H1 (cell line): Measurements from ENCODE around the gene AQP2. TPM values are rescaled to one million over a fixed set of nuclear protein-coding genes. Genes with fewer than 3 reads are reported as not detected.

Source experiments
- CTCF ChIA-PET: fragments of 300-600 bp; sonication (Branson Sonifier 250); formaldehyde crosslinking; loops from one replicate; lab custom pipeline; 2021; ENCODE audit not compliant: partially characterized antibody; lab: Charles Lee
- POLR2A ChIA-PET: fragments of 300-600 bp; sonication (Branson Sonifier 250); formaldehyde crosslinking; loops from one replicate; lab custom pipeline; 2021; ENCODE audit warnings: inconsistent platforms; ENCODE audit not compliant: partially characterized antibody; lab: Charles Lee
- DNase-seq, 2 experiments: peaks; one replicate each; pipeline versions ENCODE4 v3.0.0 to v3.0.0-alpha.2; 2010 to 2022; ENCODE audit warnings: low spot score in 2 of 2, low read depth in 1 of 2, mixed read lengths in 1 of 2
- FAIRE-seq: peaks from 2 replicates; lab custom pipeline; 2011; peaks lifted over from hg19 to GRCh38; lab: Jason Lieb, UNC
- H2AFZ ChIP-seq: 2 replicates; pipeline ENCODE4 v1.8.1; 2012; ENCODE audit warnings: low read length, inconsistent platforms
- H2AK5ac ChIP-seq: 2 replicates; pipeline ENCODE4 v1.6.1; 2013; ENCODE audit warnings: low read depth, low read length
- H2BK120ac ChIP-seq: replicated peaks from 2 replicates; pipeline ENCODE3; 2013; ENCODE audit warnings: low read depth, low read length, inconsistent platforms
- H2BK12ac ChIP-seq: 2 replicates; pipeline ENCODE4 v1.6.1; 2013; ENCODE audit warnings: low read depth, low read length
- H2BK15ac ChIP-seq: 2 replicates; pipeline ENCODE4 v1.6.1; 2013; ENCODE audit warnings: low read length
- H2BK20ac ChIP-seq: 2 replicates; pipeline ENCODE4 v1.6.1; 2013; ENCODE audit warnings: low read length
- H2BK5ac ChIP-seq: 2 replicates; pipeline ENCODE4 v1.6.1; 2013; ENCODE audit warnings: low read depth, low read length
- H3K14ac ChIP-seq: 2 replicates; pipeline ENCODE4 v1.6.1; 2013; ENCODE audit warnings: inconsistent platforms; ENCODE audit not compliant: insufficient read length
- H3K18ac ChIP-seq: 2 replicates; pipeline ENCODE4 v1.6.1; 2013; ENCODE audit warnings: low read length; ENCODE audit errors: extremely low read depth
- H3K23ac ChIP-seq: 2 replicates; pipeline ENCODE4 v1.6.1; 2013; ENCODE audit warnings: inconsistent platforms; ENCODE audit not compliant: insufficient read length
- H3K23me2 ChIP-seq: 2 replicates; pipeline ENCODE4 v1.6.1; 2013; ENCODE audit warnings: low read depth, low read length
- H3K27ac ChIP-seq: 2 replicates; pipeline ENCODE4 v1.6.1; 2011; ENCODE audit warnings: low read depth, low read length, inconsistent platforms
- H3K27me3 ChIP-seq, 4 experiments: replicated peaks in 1 of 4; 1 replicate in 1 of 4; 2 replicates in 3 of 4; pipeline versions ENCODE4 v1.6.1 to v1.8.1; 2011 to 2013; ENCODE audit warnings: low read length in 3 of 4, mild to moderate bottlenecking in 3 of 4, inconsistent platforms in 2 of 4, mixed read lengths in 2 of 4, moderate library complexity in 1 of 4; ENCODE audit not compliant: control insufficient read depth in 3 of 4, insufficient read depth in 3 of 4; ENCODE audit errors: extremely low read depth in 1 of 4
- H3K36me3 ChIP-seq, 4 experiments: 2 replicates each; pipeline versions ENCODE4 v1.6.1 to v1.8.1; 2011 to 2013; ENCODE audit warnings: mild to moderate bottlenecking in 4 of 4, low read length in 3 of 4, moderate library complexity in 2 of 4, control low read depth in 1 of 4, inconsistent platforms in 1 of 4; ENCODE audit not compliant: insufficient read depth in 4 of 4, control insufficient read depth in 2 of 4
- H3K4ac ChIP-seq: replicated peaks from 2 replicates; pipeline ENCODE3; 2013; ENCODE audit warnings: low read length, low read depth, mixed read lengths, inconsistent platforms; ENCODE audit not compliant: insufficient read length
- H3K4me1 ChIP-seq, 4 experiments: replicated peaks in 1 of 4; 1 replicate in 1 of 4; 2 replicates in 3 of 4; pipeline versions ENCODE4 v1.6.1 to v1.8.1; 2011 to 2013; ENCODE audit warnings: low read length in 3 of 4, inconsistent platforms in 2 of 4, mixed read lengths in 1 of 4; ENCODE audit not compliant: insufficient read depth in 4 of 4, control insufficient read depth in 3 of 4
- H3K4me2 ChIP-seq, 2 experiments: 2 replicates each; pipeline versions ENCODE4 v1.6.1 to v1.8.1; 2011 to 2013; ENCODE audit warnings: low read depth in 2 of 2, low read length in 2 of 2, control low read depth in 1 of 2, inconsistent platforms in 1 of 2, mild to moderate bottlenecking in 1 of 2; ENCODE audit not compliant: insufficient read depth in 1 of 2
- H3K4me3 ChIP-seq, 4 experiments: fragments of 200-600, 300-600 bp in 1 of 4; sonication (generic), shearing (Covaris generic), sonication (Bioruptor Twin) in 1 of 4; 2 replicates each; pipeline versions ENCODE4 v1.5.1 to v1.8.1; 2011 to 2016; ENCODE audit warnings: low read length in 4 of 4, low read depth in 3 of 4, control low read depth in 2 of 4, inconsistent platforms in 2 of 4, mild to moderate bottlenecking in 2 of 4, mixed read lengths in 1 of 4, moderate library complexity in 1 of 4; ENCODE audit not compliant: insufficient read depth in 2 of 4; ENCODE audit errors: extremely low read depth in 1 of 4
- H3K56ac ChIP-seq: replicated peaks from 2 replicates; pipeline ENCODE3; 2013; ENCODE audit warnings: low read depth, mild to moderate bottlenecking, mixed read lengths, low read length, inconsistent platforms; ENCODE audit not compliant: insufficient read length
- H3K79me1 ChIP-seq: 2 replicates; pipeline ENCODE4 v1.6.1; 2013; ENCODE audit warnings: low read depth, low read length, control low read depth
- H3K79me2 ChIP-seq, 2 experiments: 2 replicates each; pipeline versions ENCODE4 v1.6.1 to v1.8.1; 2012 to 2013; ENCODE audit warnings: low read length in 2 of 2, mild to moderate bottlenecking in 2 of 2, inconsistent platforms in 1 of 2; ENCODE audit not compliant: insufficient read depth in 2 of 2, control insufficient read depth in 1 of 2
- H3K9ac ChIP-seq, 4 experiments: replicated peaks in 1 of 4; 1 replicate in 1 of 4; 2 replicates in 3 of 4; pipeline versions ENCODE4 v1.6.1 to v1.8.1; 2011 to 2013; ENCODE audit warnings: low read depth in 3 of 4, low read length in 3 of 4, control low read depth in 2 of 4, mild to moderate bottlenecking in 2 of 4, moderate library complexity in 2 of 4, inconsistent platforms in 1 of 4; ENCODE audit errors: extremely low read depth in 1 of 4
- H3K9me3 ChIP-seq, 2 experiments: 2 replicates each; pipeline versions ENCODE4 v1.6.1 to v1.8.1; 2012 to 2013; ENCODE audit warnings: mild to moderate bottlenecking in 2 of 2, moderate library complexity in 2 of 2, control low read depth in 1 of 2, inconsistent platforms in 1 of 2, low read depth in 1 of 2, low read length in 1 of 2, mixed read lengths in 1 of 2; ENCODE audit not compliant: insufficient read depth in 2 of 2
- H4K20me1 ChIP-seq, 2 experiments: replicated peaks in 1 of 2; 2 replicates each; pipeline versions ENCODE3 to v1.8.1; 2011 to 2013; ENCODE audit warnings: inconsistent platforms in 2 of 2, low read length in 2 of 2, mild to moderate bottlenecking in 1 of 2; ENCODE audit not compliant: insufficient read depth in 2 of 2, control insufficient read depth in 1 of 2
- H4K5ac ChIP-seq: 2 replicates; pipeline ENCODE4 v1.6.1; 2013; ENCODE audit warnings: low read length, low read depth, mixed read lengths, inconsistent platforms; ENCODE audit not compliant: insufficient read length
- H4K8ac ChIP-seq: 2 replicates; pipeline ENCODE4 v1.8.0; 2013; ENCODE audit warnings: mild to moderate bottlenecking, moderate library complexity, low read length, inconsistent platforms; ENCODE audit not compliant: insufficient read depth; ENCODE audit errors: extremely low read depth
- H4K91ac ChIP-seq: replicated peaks from 2 replicates; pipeline ENCODE3; 2013; ENCODE audit warnings: low read length, mixed read lengths, inconsistent platforms; ENCODE audit not compliant: insufficient read length
- CREB1 ChIP-seq: IDR thresholded peaks from 2 replicates; pipeline ENCODE4 v1.6.1; 2012; ENCODE audit warnings: inconsistent platforms
- WGBS, 2 experiments: shearing (Covaris generic) in 1 of 2; methylation state at CpG; one replicate each; pipeline versions ENCODE4 v1.1.6 to v1.1.7; 2013 to 2015; ENCODE audit warnings: low lambda C conversion rate in 2 of 2, mixed read lengths in 2 of 2, inconsistent platforms in 1 of 2, low coverage in 1 of 2, missing lambda C conversion rate in 1 of 2; ENCODE audit not compliant: insufficient replicate concordance in 2 of 2, insufficient coverage in 1 of 2, insufficient read length in 1 of 2; ENCODE audit errors: extremely low coverage in 1 of 2, missing lambda C conversion rate in 1 of 2; 5-methylcytosine and 5-hydroxymethylcytosine counted together
- polyA plus RNA-seq, 7 experiments: library from polyadenylated mRNA; depleted of rRNA in 3 of 7; stranded (reverse) in 5 of 7; unstranded in 2 of 7; fragments of >200 nt in 5 of 7; fragments of 200-250 nt in 2 of 7; gene quantifications; 1 replicate in 5 of 7; 2 replicates in 1 of 7; 4 replicates in 1 of 7; pipeline versions ENCODE4 v1.2.1 to v1.2.3, GENCODE V29; 2011 to 2013; ENCODE audit warnings: missing spikeins in 2 of 7, mixed read lengths in 2 of 7
- total RNA-seq: library from RNA; stranded (reverse); fragmentation: NEBNext Ultra II Directional; extraction: Animal tissue kit (Norgen Biotek cat#: 25700); gene quantifications from 2 replicates; pipeline ENCODE4 v1.2.1, GENCODE V29; 2021

AQP2 gene
- total and polyA plus RNA-seq, 2 of the 8 experiments (the other 6 are each of a cell fraction or from before 2014, with no cell fraction given) = not detected

DNA sequence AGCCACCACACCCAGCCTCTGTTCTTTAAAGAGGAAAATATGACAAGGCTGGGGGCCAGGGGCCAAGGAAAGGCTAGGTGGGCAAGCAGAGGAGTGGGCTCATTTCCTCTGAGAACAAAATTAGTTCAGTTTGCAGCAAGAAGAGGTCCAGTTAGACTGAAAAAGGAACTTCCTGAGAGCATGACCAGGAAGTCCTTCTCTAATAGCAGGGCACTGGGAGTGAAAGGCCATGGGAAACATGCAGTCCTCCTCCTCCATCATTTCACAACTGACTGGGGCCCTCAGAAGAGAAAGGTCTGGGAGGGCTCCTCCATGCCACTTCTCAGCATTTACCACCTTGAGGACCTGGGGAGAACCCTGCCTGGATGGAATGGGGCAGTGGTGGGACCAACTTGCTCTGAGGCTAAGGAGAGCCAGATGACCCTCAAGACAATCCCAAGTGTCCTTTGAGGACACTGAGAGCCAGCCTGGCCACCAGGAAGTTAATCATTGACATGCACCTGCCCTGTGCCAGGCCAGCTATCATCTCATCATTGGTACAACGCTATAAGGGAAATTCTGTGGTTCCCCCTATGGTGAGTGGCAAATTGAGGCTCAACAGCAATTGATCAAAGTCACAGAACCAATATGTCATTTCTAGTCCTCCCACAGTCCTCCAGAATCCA lies 2.0 kb downstream of the AQP2 start:
- Histone ChIP-seq H3K9ac (no peak overlapping the region), H4K91ac (no peak overlapping the region), H3K4me3 (no peak overlapping the region), H3K18ac (no peak overlapping the region), H2AFZ (no peak overlapping the region), H3K79me2 (no peaks in the 10 kb centered on the region), H2BK5ac (no peak overlapping the region), H3K23ac (no peak overlapping the region), H4K20me1 (no peaks in the 10 kb centered on the region), H3K14ac (no peak overlapping the region), H3K23me2 (no peaks in the 10 kb centered on the region; the same call in 1 of the 2 replicates), H2BK120ac (no peak overlapping the region), H3K56ac (no peak overlapping the region), H4K8ac (no peak overlapping the region), H3K79me1 (no peaks in the 10 kb centered on the region), H4K5ac (no peak overlapping the region), H3K4ac (no peak overlapping the region), H3K9me3 (no peaks in the 10 kb centered on the region), H3K27ac (no peak overlapping the region), H3K4me2 (no peak overlapping the region), H3K4me1 (peaks cover 0 to 8% (median 4%) of the 10 kb centered on the region in 4 experiments; a peak in 3 of 7 replicates), H2BK12ac (no peak overlapping the region), H2AK5ac (no peak overlapping the region)
- ChIA-PET CTCF (interaction anchor here (0.6 to 7.8 kb wide), 4 partner anchors 10 to 86 kb away, joined by 3 to 86 read pairs (median 10); no protein-coding TSS in a partner anchor), POLR2A (no interaction called here)
- FAIRE-seq = no peak
- no peak for TF ChIP-seq CREB1
- TF ChIP-seq, all 59 proteins: peak for 0
- Histone ChIP-seq H2BK20ac (no peak overlapping the region), H3K27me3 (peaks cover 0 to 31% (median 21%) of the 10 kb centered on the region in 4 experiments; a peak in 6 of 7 replicates), H3K36me3 (no peaks in the 10 kb centered on the region), H2BK15ac (no peak overlapping the region)
- 96% methylated on average over 1 of the region's 1 CpG; no CpG with 5 or more reads in 1 of the 2 experiments for WGBS, 2 experiments
- DNase-seq = no peak
